ENCODE results near the gene DHRS2.
A peak's percentile ranks its signal among the peaks of the same experiment; 100 is the strongest.
"Not testable (repeated sequence)": the region's sequence is repeated elsewhere in the genome, so short reads cannot be mapped to it uniquely, and the experiment has no call there.

The DHRS2 gene

DNA sequence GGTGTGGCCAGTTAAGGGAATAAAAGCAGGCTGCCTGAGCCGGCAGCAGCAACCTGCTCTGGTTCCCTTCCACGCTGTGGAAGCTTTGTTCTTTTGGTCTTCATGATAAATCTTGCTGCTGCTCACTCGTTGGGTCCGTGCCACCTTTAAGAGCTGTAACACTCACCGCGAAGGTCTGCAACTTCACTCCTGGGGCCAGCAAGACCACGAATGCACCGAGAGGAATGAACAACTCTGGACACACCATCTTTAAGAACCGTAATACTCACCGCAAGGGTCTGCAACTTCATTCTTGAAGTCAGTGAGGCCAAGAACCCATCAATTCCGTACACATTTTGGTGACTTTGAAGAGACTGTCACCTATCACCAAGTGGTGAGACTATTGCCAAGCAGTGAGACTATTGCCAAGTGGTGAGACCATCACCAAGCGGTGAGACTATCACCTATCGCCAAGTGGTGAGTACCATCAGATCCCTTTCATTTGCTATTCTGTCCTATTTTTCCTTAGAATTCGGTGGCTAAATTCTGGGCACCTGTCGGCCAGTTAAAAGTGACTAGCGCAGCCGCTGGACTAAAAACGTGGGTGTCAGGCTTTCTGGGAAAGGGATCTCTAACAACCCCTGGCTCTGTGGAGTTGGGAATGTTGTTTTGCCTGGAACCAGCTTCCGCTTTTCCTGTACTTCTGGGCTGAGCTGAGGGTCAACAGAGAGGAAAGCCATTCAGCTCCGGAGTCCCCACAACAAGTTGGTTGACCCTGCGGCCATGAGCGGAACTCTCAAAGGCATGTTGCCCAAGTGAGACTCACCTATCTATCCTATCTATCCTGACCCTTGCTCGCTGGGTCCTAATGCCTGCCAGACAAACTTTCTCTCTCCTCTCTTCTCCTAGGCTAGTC, at the start of gene DHRS2:
TSS of gene DHRS2 (plus strand) at position 48 of the 895 bp plus-strand sequence. CDS start 2,501 bp downstream, outside the sequence.
- no peak for DNase-seq

GRCh38 chr14:23588884-23589598, 47.1 kb upstream of the DHRS2 start:
- peak; percentile 65 to 93 (median 77) for DNase-seq

GRCh38 chr14:23589606-23590005, 46.6 kb upstream of the DHRS2 start:
- DNase-seq, result no peak

DNA sequence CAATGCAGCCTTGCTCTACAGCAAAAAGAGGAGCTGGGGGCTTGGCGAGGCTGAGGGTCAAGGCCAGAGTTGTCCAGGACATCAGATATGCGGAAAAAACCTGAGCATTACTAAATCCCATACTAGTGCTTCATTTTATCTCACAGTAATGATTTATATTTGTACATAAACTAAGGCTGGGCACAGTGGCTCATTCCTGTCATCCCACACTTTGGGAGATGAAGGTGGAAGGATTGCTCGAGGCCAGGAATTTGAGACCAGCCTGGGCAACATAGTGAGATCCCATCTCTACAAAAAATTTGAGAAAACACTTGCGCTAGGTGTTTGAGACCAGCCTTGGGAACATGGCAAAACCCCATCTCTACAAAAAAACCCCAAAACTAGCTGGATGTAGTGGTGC, 46.0 kb upstream of the DHRS2 start:
- no peak for DNase-seq

GRCh38 chr14:23594191-23594590, 42.0 kb upstream of the DHRS2 start:
- not testable (repeated sequence) for DNase-seq

- no peak for DNase-seq
These were observed 35.8 kb upstream of the DHRS2 start for GRCh38 chr14:23600322-23600707.

DNA sequence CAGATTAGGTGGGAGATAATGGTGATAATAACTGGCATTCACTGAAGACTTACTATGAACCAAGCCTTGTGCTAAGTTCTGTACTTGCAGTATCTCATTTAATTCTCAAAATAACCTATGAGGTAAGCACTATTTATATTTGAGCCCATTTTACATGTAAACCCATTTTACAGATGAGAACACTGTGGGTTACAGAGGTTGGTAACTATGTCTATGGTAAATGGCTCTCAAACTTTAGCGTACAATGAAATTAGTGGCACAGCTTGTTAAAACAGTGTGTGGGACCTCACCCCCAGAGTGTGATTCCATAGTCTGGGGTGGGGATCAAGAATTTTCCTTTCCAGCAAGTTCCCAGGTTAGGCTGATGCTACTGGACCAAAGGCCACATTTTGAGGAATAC, 35.4 kb upstream of the DHRS2 start:
- DNase-seq, result no peak

- DNase-seq, result no peak
These were observed 34.7 kb upstream of the DHRS2 start for GRCh38 chr14:23601424-23601823.

GRCh38 chr14:23601845-23602180, 34.4 kb upstream of the DHRS2 start:
- no peak for DNase-seq

GRCh38 chr14:23602181-23603095, 33.7 kb upstream of the DHRS2 start:
- DNase-seq, result no peak

- no peak for DNase-seq
These were observed 33.1 kb upstream of the DHRS2 start for GRCh38 chr14:23603103-23603502.

DNA sequence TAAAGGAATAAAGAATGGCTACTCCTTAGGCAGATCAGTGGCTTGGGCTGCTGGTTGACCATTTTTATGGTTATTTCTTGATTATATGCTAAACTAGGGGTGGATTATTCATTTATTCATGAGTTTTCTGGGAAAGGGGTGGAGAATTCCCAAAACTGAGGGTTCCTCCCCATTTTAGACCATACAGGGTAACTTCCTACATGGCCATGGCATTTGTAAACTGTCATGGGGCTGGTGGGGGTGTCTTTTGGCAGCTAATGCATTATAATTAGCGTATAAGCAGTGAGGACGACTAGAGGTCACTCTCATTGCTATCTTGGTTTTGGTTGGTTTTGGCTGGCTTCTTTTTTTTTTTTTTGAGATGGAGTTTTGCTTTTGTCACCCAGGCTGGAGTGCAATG, 32.0 kb upstream of the DHRS2 start:
- DNase-seq, result no peak

DNA sequence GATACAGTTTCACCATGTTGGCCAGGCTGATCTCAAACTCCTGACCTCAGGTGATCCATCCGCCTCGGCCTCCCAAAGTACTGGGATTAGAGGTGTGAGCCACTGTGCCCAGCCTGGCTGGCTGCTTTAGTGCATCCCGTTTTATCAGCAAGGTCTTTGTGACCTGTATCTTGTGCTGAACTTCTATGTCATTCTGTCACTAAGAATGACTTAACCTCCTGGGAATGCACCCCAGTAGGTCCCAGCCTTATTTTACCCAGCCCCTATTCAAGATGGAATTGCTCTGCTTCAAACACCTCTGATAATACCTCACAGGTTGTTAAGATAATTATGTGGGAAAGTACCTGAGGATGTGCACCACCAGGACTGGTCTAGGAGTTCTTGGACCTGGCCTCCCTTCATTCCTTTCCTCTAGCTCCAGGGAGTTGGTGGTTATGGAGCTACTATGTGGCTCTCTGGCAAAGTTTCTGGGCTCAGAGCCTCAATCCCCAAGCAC, 31.4 kb upstream of the DHRS2 start:
- no peak for DNase-seq

DNA sequence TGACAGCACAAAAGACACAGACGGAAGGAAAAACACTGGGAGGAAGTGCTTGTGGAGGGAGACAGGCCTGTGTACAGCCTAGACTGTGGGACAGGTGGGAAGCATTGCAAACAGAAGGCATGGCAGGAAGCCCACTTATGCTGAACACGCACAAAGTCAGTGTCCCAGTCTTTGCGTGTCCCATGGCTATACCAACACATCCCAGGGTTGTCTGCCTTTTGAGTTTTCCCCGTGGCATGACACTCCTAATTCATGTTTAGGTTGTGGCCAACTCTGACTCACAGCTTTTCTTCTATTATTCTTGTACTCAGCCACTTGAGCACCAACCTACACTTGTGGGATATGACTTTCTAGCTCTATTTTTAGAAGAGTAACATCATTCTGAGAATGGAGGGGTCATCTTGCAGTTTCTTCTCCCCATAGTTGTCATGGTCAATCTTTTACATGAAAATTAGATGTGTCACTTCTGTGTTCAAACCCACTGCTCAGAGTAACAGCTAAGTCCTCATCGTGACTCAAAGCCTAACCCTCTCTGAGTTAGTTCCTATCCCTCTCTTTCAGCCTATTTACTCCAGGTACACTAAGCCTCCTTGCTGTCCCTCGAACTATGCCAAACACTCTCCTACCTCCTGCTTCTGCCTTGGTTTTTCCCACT, 30.1 kb upstream of the DHRS2 start:
- no peak for DNase-seq

DNA sequence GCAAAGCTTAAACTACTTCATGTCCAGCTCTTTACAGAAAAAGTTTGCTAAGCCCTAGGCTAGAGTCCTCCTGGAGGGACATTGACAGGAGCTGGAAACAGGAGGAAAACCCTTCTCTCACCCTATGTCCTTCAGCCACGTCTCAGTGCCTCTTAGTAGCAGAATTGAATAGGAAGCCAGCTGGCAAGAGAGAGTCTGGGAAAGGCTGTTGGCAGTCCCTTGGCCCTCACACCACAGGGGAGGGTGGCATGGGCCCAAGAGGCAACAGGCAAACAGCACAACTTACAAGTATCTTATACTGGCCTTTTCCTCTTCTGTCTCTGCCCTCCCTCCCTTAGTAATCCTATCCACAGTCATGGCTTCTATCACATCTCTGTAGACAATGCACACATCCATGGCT, 27.7 kb upstream of the DHRS2 start:
- DNase-seq, result no peak

GRCh38 chr14:23609001-23609400, 27.2 kb upstream of the DHRS2 start:
- no peak for DNase-seq

DNA sequence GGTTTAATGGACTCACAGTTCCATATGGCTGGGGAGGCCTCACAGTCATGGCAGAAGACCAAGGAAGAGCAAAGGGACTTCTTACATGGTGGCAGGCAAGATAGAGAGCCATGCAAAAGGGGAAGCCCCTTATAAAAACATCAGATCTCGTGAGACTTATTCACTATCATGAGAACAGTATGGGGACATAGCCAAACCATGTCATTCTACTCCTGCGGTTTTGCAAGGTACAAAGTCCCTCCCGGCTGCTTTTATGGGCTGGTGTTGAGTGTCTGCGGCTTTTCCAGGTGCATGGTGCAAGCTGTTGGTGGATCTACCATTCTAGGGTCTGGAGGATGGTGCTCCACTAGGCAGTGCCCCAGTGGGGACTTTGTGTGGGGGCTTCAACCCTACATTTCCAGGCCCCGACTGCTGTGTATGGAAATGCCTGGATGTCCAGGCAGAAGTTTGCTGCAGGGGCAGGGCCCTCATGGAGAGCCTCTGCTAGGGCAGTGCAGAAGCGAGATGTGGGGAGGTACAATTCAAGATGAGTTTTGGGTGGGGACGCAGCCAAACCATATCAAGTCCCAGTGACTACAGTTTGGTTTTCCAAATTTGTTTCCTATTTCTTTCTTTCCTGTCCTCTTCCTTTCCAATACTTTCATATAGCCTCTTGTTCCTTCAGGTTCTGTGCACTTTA, 26.6 kb upstream of the DHRS2 start:
- not testable (repeated sequence) for DNase-seq

- no peak for DNase-seq
These were observed 25.9 kb upstream of the DHRS2 start for GRCh38 chr14:23610090-23610814.

GRCh38 chr14:23610815-23611289, 25.3 kb upstream of the DHRS2 start:
- DNase-seq, result no peak

GRCh38 chr14:23612354-23612732, 23.8 kb upstream of the DHRS2 start:
- DNase-seq, result no peak

DNA sequence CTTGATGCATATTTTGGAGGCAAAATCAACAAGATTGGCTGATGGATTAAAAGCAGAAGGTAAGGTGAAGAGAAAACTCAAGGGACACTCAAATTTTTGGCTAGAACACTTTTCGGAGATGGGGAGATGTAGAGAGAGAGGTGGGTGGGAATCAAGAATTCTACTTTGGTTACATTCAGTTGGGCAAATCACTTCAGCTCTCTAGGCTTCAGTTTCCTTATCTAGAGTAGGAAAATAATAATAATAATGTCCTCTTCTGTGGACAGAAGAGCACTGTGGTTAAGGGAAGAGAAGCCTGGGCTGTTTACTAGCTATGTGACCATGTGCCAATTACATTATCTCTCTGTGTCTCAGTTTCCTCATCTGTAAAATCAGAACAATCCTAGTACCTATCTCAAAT, 23.4 kb upstream of the DHRS2 start:
- DNase-seq, result no peak

All from NCI-H1417 (cell line).